Prostate gland (tissue), 2 donors: Measurements from ENCODE around the gene ZNF862. TPM values are rescaled to one million over a fixed set of nuclear protein-coding genes. Genes with fewer than 3 reads are reported as not detected.

Source experiments
- DNase-seq: peaks from one replicate; pipeline ENCODE4 v3.0.0-alpha.2; 2019; ENCODE audit warnings: low spot score
- H3K27ac ChIP-seq, 2 donors: fragments of 200-600 bp; sonication (generic); 2 replicates each; pipeline ENCODE4 v1.5.1; 2017 to 2019
- H3K27me3 ChIP-seq: fragments of 200-600 bp; sonication (generic); replicated peaks from 2 replicates; pipeline ENCODE4 v1.5.1; 2019; ENCODE audit not compliant: insufficient read depth
- H3K36me3 ChIP-seq, 2 donors: fragments of 200-600 bp; sonication (generic); 1 replicate in 1 of 2; 2 replicates in 1 of 2; pipeline versions ENCODE4 v1.5.1 to v1.8.1; 2017 to 2019
- H3K4me1 ChIP-seq: fragments of 200-600 bp; sonication (generic); replicated peaks from 2 replicates; pipeline ENCODE4 v1.5.1; 2019
- H3K4me3 ChIP-seq, 2 donors: fragments of 200-600 bp; sonication (generic); 2 replicates each; pipeline ENCODE4 v1.5.1; 2017 to 2019
- H3K9me3 ChIP-seq: fragments of 200-600 bp; sonication (generic); 2 replicates; pipeline ENCODE4 v1.5.1; 2017
- CTCF ChIP-seq, 4 experiments: fragments of 200-600 bp in 2 of 4; fragments of 450-650 bp in 2 of 4; sonication (generic) in 2 of 4; IDR thresholded peaks; 1 replicate in 3 of 4; 2 replicates in 1 of 4; pipeline ENCODE4 v1.5.1; 2016 to 2019; ENCODE audit warnings: antibody characterized with exemption in 4 of 4, mild to moderate bottlenecking in 2 of 4, moderate library complexity in 2 of 4
- POLR2A ChIP-seq: fragments of 450-650 bp; IDR thresholded peaks from one replicate; pipeline ENCODE4 v1.6.1; 2016; ENCODE audit warnings: antibody characterized with exemption, mild to moderate bottlenecking
- POLR2AphosphoS5 ChIP-seq: sonication (generic); formaldehyde crosslinking; IDR thresholded peaks from one replicate; pipeline ENCODE4 v1.6.1; 2017; ENCODE audit warnings: antibody characterized with exemption
- WGBS: methylation state at CpG from one replicate; pipeline ENCODE4 v1.1.5; 2018; 5-methylcytosine and 5-hydroxymethylcytosine counted together
- intact Hi-C: fragments of 100-400 bp; cut with DNase I; formaldehyde crosslinking; loops from one replicate; pipeline ENCODE4 v1.14.2; 2022
- total RNA-seq, 2 donors: library from RNA; depleted of rRNA; stranded (reverse); fragments of >200 nt; gene quantifications; one replicate each; pipeline ENCODE4 v1.1.0, GENCODE V29; 2016

Gene ZNF862
- total RNA-seq, 2 donors from 2014 or later: 19.8 to 25.4 TPM

GRCh38 chr7:149831741-149832219, 6.4 kb upstream of the ZNF862 start:
- Histone ChIP-seq H3K36me3 (no peaks in the 10 kb centered on the region), H3K4me3 (no peak overlapping the region), H3K9me3 (no peaks in the 10 kb centered on the region), H3K4me1 (no peaks in the 10 kb centered on the region), H3K27me3 (no peaks in the 10 kb centered on the region), H3K27ac (no peak overlapping the region)
- DNase-seq: no peak
- 80% methylated on average over 9 of the region's 9 CpGs for WGBS
- intact Hi-C loops: loop anchor here (10.0 kb wide), 1 partner anchor 563 kb away; no protein-coding TSS in a partner anchor
- TF ChIP-seq POLR2A (no peak), POLR2AphosphoS5 (no peak), CTCF (IDR thresholded peaks at IDR 0.05) (no peak)

- Histone ChIP-seq H3K36me3 (no peaks in the 10 kb centered on the region), H3K4me3 (no peak overlapping the region), H3K27me3 (no peaks in the 10 kb centered on the region), H3K27ac (no peak overlapping the region), H3K4me1 (no peaks in the 10 kb centered on the region), H3K9me3 (no peaks in the 10 kb centered on the region)
- 64% methylated on average over 13 of the region's 13 CpGs for WGBS
- TF ChIP-seq POLR2AphosphoS5 (no peak), CTCF (IDR thresholded peaks at IDR 0.05) (no peak), POLR2A (no peak)
- DNase-seq: no peak
- intact Hi-C loops: loop anchor here (10.0 kb wide), 1 partner anchor 562 kb away; no protein-coding TSS in a partner anchor
Observed at GRCh38 chr7:149832332-149833041, 5.7 kb upstream of the ZNF862 start.

DNA sequence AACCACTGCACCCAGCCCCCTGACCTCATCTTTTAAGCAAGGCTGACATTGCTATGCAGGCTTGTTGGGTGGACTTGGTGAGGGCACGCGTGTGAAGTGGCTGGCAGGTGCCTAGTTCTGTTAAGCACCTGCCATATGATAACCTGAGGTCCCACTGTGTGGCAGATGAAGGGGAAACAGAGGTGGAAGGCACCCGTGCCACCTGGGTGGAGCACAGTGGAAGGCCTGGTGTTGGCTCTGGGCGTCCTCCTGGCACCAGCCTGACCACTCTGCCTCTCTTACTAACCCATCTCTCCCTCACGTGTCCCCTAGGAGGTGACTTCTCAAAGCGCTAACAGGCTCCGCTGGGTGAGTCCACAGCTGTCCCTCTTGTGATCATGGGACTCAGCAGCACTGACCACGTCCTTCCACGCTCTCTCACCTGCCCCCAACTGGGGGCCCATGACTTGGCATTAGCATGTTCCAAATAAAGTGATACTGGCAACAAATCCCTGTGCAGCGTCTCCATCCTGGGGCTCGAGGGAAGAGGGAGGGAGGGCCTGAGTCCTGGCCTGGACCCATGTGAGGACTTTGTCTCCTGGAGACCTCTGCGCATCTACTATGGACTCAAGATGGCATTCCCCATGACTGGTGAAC, 4.6 kb upstream of the ZNF862 start:
- intact Hi-C loops: loop anchor here (10.0 kb wide), 1 partner anchor 561 kb away; no protein-coding TSS in a partner anchor
- Histone ChIP-seq H3K36me3 (no peaks in the 10 kb centered on the region), H3K27me3 (no peaks in the 10 kb centered on the region), H3K4me3 (no peak overlapping the region), H3K27ac (no peak overlapping the region), H3K9me3 (no peaks in the 10 kb centered on the region), H3K4me1 (no peaks in the 10 kb centered on the region)
- DNase-seq: no peak
- WGBS: 82% methylated on average over 9 of the region's 12 CpGs
- no peak for TF ChIP-seq POLR2A
- TF ChIP-seq POLR2AphosphoS5: no peak
- TF ChIP-seq CTCF (IDR thresholded peaks at IDR 0.05): no peak

DNA sequence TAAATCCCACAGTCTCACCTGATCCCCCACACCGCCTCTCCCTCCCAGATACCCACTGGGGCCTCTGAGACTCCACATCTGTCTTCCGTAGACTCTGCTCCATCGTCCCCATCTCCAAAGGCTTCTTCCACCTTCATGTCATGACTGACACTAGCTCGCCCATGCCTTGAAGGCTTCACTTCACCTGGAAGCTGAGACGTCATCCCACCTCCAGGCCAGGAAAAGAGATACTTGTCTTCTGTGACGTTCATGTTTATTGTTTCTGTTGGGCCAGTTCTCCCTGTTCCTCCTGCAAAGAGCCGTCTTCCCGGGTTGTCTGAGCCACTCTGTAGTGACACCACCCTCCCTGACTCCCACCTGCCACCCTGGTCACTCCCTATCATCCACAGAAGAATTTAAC, 3.6 kb upstream of the ZNF862 start:
- no peak for DNase-seq
- no peak overlapping the region for H3K27ac ChIP-seq
- no peaks in the 10 kb centered on the region for H3K27me3 ChIP-seq
- intact Hi-C loops: loop anchor here (10.0 kb wide), 1 partner anchor 560 kb away; no protein-coding TSS in a partner anchor
- no peaks in the 10 kb centered on the region for H3K9me3 ChIP-seq
- H3K36me3 ChIP-seq: no peaks in the 10 kb centered on the region
- no peak for TF ChIP-seq POLR2A
- no peak for TF ChIP-seq POLR2AphosphoS5
- no peaks in the 10 kb centered on the region for H3K4me1 ChIP-seq
- WGBS: 75% methylated on average over 8 of the region's 8 CpGs
- H3K4me3 ChIP-seq: no peak overlapping the region

DNA sequence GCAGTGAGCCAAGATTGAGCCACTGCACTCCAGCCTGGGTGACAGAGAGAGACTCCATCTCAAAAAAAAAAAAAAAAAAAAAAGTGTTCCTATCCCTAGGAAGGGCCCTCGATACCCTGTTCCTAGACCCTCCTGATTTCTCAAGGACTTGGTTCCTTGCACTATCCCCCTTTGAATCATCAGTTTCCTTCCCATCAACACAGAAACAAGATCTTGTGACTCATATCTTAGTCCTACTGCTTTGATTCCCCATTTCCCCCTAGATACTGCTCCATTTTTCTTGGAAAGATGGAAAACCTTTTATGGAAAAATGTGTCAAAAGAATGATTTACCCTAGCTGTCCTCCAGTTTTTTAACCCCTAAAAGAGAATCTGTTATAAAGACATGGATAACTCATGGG, 1.7 kb upstream of the ZNF862 start:
- 38% methylated on average over 1 of the region's 1 CpG for WGBS
- Histone ChIP-seq H3K9me3 (no peaks in the 10 kb centered on the region), H3K4me3 (no peak overlapping the region), H3K36me3 (no peaks in the 10 kb centered on the region), H3K4me1 (no peaks in the 10 kb centered on the region), H3K27ac (no peak overlapping the region), H3K27me3 (no peaks in the 10 kb centered on the region)
- TF ChIP-seq POLR2A (no peak), CTCF (IDR thresholded peaks at IDR 0.05) (no peak), POLR2AphosphoS5 (no peak)
- DNase-seq: no peak
- intact Hi-C loops: loop anchor here (5.0 to 10.0 kb wide), 2 partner anchors 64 to 558 kb away; partner anchors contain the start of gene ZNF467
